HG03520 (cell line): Measurements from ENCODE around the gene FAM25G.
"Not testable (repeated sequence)": the region's sequence is repeated elsewhere in the genome, so short reads cannot be mapped to it uniquely, and the experiment has no call there.

ENCODE experiments used
- ATAC-seq: cut with Tn5 transposase; IDR thresholded peaks from one replicate; pipeline ENCODE4 v1.9.1; 2021; ENCODE audit warnings: mild to moderate bottlenecking, moderate library complexity; ENCODE audit not compliant: unreplicated experiment

The FAM25G gene

GRCh38 chr10:47465216-47465917 lies 26.1 kb downstream of the FAM25G start:
- ATAC-seq = not testable (repeated sequence)

DNA sequence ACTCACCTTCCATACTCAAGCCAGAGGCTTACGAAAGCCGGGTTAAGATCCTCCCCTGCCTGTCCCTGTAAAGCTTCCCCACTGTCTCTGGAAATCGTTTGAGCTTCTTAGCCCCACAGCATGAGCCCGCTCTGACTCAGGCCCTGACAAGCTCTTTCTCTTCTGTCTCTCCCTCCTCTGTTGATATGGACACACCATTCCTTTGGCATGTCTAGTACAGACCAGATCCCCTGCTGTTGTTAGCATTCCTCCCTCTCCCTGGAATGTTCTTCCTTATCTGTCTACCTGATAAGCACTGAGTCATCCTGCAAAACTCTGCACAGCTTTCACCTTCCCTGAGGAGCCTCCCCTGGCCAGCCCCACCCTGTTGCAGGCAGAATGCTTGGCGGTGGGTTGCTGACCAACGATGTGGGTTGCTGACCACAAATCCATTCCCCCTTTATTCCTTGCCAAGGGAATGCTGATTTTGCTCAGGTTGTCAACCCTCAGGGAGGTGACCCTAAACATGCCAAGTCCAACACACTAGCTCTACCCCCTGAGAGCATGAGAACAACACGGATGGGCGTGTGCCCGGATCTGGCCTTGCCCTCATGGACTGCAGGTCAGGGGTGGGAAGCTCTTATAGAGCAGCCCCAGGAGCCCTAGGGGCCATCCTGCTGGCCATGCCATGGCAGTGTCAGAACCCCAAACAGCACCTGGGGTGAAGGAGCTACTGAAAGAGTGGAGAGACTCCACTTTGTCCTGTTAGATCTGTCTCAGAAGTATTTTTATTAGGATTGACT lies 28.7 kb downstream of the FAM25G start:
- not testable (repeated sequence) for ATAC-seq

- not testable (repeated sequence) for ATAC-seq
Measured at GRCh38 chr10:47461261-47461687, 30.2 kb downstream of the FAM25G start.

GRCh38 chr10:47458466-47459154 lies 32.9 kb downstream of the FAM25G start:
- ATAC-seq = no peak

DNA sequence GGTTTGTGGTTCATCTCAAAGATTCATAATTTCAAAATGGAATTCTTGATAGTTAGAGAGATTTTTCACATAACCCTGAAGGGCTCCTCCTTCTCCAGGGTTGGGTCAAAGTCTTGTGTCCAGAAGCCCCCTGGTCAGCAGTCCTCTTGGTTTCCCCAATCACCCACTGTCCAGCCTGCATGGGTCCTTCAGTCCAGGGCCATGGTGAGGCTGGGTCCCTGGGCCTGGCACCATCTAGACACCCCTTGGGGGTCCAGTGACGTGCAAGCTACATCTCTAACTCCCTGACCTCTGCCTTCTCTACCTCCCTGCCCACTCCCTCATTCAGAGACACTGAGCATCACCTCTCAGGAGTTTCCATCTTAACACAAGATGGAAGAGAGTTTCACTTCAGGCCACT lies 33.7 kb downstream of the FAM25G start:
- no peak for ATAC-seq

DNA sequence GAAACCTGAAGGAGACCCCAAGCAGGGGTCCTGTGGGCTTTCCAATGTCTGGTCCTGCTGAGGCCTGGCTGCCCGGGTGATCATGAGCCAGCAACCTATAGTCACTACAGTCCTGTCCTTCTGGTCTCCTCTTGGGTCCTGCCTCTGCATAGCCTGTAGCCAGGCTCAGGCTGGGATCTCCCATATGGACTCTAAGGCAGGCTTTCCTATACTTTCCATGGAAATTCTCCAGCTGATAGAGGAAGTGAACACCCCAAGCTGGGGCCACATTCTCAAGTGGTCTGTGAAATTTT lies 34.0 kb downstream of the FAM25G start:
- ATAC-seq = no peak

GRCh38 chr10:47456794-47457527 lies 34.5 kb downstream of the FAM25G start:
- ATAC-seq = no peak

- ATAC-seq = no peak
Measured at GRCh38 chr10:47456079-47456785, 35.3 kb downstream of the FAM25G start.

DNA sequence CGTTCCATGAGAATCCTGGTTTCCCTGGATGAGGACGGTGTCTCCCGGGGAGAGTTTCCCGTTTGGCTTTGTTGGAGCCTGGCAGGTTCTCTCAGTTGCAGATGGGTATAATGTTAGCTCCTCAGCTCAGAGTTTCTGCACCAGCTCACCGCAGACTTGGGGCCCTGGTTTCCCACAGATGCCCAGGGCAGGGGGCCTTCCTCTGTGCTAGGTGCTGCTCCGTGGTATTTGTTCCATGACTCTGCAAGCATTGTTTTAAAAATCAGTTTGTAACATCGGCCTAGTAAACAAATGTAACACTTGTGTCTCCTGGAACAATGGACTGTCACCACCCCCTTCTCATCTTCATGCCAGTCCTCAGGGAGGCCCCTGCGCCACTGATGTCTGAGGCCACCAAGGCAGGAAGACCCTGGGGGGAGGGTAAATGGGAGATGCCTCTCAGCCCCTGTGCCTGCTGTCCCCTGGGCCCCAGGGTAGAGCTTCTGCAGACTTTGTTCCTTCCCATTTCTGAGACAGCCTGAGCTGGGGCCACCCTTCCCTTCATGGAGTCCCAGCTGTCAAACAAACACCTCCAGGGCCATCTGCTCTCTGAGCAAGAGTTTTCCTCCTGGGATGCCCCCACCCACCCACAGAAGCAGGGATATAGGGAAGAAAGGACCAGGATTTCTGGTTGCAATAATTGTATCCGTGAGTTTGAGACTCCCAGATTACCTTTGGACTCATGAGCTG lies 36.0 kb downstream of the FAM25G start:
- not testable (repeated sequence) for ATAC-seq

DNA sequence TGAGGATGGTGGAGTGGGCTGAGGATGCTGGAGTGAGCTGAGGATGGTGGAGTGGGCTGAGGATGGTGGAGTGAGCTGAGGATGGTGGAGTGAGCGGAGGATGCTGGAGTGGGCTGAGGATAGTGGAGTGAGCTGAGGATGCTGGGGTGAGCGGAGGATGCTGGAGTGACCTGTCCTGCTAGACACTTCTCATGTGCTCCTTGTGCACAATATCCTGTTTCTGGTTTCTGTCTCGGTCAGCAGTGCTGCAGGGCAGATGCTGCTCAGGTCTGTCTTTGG lies 36.8 kb downstream of the FAM25G start:
- no peak for ATAC-seq

GRCh38 chr10:47454008-47454779 lies 37.3 kb downstream of the FAM25G start:
- ATAC-seq = no peak

- no peak for ATAC-seq
Measured at GRCh38 chr10:47453141-47454007, 38.1 kb downstream of the FAM25G start.

DNA sequence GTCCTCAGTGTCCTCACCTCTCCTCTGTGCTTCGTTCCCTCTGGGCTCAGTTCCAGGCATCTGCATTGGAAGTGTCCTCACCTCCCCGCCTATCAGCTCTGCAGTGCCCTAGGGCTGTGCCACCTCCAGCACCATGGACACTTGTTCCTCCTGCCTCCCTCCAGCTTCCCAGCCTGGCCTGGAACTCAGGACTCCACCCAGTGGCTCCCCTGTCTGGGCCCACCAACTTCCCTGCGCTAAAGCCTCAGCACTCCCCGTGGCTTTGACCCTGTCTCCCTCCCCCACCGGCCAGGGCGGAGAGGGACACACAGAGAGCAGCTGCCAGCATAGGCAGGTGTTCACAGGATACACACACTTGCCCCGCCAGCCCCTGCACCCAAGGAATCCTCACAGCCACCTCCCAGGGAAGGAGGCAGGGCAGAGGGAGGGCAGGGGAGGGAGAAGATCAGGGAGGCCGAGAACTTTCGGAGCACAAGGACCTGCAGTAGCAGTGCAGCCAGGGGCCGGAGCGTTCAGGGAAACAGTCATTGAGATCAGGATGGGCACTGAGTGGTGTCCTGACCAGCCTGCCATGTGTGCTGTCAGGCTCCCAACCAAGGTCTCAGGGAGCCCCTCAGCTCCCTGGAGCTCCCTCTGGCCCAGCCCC lies 38.9 kb downstream of the FAM25G start:
- no peak for ATAC-seq

DNA sequence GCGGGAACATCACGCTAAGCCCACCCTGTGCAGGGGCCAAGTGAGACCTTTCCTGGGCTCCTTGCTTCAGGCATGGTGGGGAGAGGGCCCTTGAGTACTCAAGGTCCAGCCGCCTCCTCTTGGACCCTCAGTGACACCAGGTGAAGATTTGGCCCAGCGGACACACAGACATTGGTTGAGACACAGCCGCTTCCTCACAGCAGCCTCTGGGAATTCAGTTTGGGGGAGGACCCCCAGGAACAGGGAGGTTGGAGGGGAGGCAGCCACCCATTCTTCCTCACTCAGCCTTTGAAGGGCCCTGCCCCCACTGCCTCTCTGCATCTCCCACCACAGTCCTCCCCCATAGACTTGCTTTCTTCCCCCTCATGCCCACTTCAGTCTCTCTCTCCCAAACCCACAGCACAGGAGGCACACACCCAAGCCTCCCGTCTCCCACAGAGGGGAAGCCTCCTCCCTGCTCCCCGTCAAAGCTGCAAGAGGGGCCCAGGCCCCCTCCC lies 39.5 kb downstream of the FAM25G start:
- no peak for ATAC-seq

- ATAC-seq = no peak
Measured at GRCh38 chr10:47451273-47451997, 40.1 kb downstream of the FAM25G start.

- ATAC-seq = no peak
Measured at GRCh38 chr10:47450442-47450841, 41.1 kb downstream of the FAM25G start.

- no peak for ATAC-seq
Measured at GRCh38 chr10:47449979-47450378, 41.5 kb downstream of the FAM25G start.
